Nucleus accumbens (tissue), 56 donors: ENCODE results near the gene MSANTD3.
"Not testable (repeated sequence)": the region's sequence is repeated elsewhere in the genome, so short reads cannot be mapped to it uniquely, and the experiment has no call there.

Source experiments
- DNase-seq, 56 donors: peaks; one replicate each; lab custom pipeline; 2025; lab: John Stamatoyannopoulos, UW

The MSANTD3 gene

DNA sequence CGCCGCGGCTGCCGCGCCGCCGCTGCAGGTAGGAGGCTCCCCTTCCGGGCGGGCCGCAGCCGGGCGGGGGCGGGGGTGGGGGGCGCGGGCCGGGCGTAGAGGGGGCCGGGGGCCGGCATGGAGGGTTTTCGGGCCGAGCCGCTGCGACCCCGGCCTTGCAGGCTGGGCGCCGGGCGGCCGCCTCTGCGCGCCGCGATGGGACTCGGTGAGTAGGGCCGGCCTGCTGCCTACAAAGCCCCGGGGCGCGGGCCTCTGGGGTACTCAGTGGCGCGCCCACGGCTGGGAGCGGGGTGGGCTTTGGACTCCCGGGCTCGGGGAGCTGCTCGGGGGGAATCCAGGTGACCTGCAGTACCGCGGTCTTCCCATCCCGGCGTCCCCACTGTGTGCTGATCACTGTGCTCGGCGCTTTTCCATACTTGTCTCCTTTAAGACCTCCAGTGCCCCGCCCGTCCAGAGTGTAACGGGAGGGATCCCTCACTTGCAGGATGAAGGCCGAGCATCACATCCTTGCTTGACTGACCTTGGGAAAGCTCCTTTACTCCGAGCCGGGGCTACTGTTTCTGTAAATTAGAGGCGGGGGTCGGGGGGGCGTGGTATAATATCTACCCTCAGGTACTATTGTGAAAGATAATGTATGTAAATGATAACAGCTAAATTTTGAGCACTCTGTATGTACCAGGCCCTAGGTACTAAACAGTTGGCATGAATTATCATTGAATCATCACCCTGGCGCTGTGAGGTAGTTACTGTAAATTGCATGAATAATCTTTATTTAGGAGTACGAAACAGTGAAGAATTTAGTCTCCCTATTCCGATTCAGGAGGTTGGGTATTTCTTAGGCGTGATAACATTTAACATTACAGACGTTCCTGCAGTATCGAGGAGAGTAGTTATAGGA, 672 bp downstream of the MSANTD3 start:
- DNase-seq: peak in 49 of 56 donors; percentile 11 to 72 (median 46)

DNA sequence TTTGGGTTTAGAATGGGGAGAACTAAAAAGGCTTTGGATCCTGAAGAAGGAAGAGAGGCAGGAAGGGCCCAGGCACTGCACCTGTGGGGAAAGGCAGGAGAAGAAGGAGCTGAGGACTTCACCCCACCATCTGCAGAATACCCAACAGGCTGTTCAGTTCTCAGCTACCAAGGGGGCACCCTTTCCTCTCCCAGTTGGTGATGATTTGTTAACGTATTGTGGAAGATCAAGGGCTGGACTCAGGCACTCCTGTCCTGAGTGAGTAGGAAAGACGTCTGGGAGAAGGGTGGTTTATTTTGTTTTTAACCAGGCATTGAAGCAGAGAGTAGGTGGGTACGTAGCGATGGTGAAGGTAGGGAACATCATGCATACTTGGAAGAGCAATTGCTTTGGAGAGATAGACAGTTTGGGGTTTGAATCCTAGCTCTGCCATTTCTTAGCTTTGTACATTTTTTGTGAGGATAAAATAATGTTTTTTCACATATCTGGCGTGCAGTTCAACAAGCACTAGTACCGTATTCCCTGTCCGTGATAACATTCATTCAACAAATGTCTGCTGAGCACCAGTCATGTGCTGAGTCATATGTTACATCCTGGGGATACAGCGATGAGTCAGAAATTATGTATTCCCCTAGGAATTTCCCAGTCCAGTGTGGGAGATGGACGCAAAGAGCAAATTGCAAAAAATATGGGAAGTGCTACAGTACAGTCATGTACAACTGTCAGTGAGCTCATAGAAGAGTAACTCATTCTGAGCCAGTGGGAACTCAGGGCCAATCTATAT, 2.1 kb downstream of the MSANTD3 start:
- DNase-seq: peak in 6 of 56 donors; percentile 2 to 46 (median 8)

- DNase-seq: no peak
These were observed 3.5 kb downstream of the MSANTD3 start for GRCh38 chr9:100430286-100430940.

- DNase-seq: no peak
These were observed 4.9 kb downstream of the MSANTD3 start for GRCh38 chr9:100431886-100432285.

GRCh38 chr9:100432736-100433135, 5.8 kb downstream of the MSANTD3 start:
- no peak for DNase-seq

DNA sequence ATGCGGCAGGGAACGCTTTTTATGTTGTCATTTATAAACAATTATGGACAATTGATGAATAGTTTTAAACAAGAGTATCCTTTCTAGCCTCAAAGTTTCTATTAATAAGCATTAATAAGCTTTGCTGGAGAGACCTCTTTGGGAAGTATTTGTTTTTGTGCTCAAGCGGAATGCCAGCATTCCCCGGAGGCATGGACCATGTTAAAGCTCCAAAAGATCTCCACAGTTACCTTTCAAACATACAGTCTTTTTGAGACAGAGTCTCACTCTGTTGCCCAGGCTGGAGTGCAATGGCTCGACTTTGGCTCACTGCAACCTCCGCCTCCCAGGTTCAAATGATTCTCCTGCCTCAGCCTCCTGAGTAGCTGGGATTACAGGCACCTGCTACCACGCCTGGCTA, 9.6 kb downstream of the MSANTD3 start:
- no peak for DNase-seq

DNA sequence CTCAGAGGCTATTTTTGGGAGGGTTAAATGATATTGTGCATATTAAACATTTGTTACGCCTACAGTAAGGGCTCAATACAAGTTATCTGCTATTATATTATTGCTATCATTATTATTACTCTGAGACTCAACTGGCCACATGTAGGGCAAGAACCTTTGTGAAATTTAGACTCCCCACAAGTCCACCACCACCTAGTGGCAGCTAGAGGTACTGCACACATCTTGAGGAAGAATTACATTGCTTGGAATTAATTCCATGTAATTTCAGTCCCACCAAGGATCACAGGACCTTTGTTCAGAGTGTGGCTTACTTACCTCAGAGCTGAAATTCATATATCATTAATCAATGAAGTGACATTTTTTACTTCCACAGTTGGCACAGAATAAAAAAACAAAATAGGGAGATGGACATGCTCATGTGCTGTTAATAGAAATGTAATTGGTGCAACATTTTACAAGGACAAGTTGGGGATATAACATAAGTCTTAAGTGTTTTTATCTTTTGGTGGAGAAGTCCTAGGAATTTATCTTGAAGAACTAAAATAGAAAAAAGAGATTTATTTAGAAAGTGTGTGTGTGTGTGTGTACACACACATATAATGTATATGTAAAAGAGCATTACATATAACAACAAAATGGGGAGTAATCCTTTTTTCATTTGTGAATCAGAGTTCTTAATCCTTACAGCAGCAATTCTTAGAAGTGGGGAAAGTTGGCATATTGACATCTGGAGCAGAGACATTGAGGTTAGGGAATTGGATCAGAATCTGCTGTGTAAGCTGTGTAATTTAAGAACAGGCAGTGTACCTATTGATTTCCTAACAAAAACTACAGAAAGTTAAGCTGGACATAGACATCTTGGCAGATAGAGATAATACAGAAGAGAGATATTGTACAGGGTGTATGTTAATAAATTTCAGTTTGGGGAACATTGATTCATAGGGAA, 11.2 kb downstream of the MSANTD3 start:
- DNase-seq: peak in 37 of 56 donors; percentile 1 to 83 (median 26)

- DNase-seq: no peak
These were observed 13.1 kb downstream of the MSANTD3 start for GRCh38 chr9:100440071-100440470.

DNA sequence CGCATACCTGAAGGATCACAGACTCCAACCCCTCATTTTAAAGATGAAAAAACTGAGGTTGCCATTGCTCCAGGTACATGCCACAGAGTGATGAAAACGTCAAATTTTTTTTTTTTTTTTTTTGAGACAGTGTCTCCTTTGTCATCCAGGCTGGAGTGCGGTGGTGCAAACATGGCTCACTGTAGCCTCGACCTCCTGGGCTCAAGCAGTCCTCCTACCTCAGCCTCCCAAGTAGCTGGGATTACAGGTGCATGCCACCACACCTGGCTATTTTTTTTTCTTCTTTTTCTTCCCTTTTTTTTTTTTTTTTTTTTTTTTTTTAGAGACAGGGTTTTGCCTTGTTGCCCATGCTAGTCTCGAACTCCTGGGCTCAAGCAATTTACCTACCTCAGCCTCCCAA, 13.5 kb downstream of the MSANTD3 start:
- DNase-seq: not testable (repeated sequence)

GRCh38 chr9:100441911-100442361, 15.0 kb downstream of the MSANTD3 start:
- DNase-seq: no peak

GRCh38 chr9:100443781-100444768, 17.1 kb downstream of the MSANTD3 start:
- no peak for DNase-seq

- no peak for DNase-seq
These were observed 18.4 kb downstream of the MSANTD3 start for GRCh38 chr9:100445161-100445902.

DNA sequence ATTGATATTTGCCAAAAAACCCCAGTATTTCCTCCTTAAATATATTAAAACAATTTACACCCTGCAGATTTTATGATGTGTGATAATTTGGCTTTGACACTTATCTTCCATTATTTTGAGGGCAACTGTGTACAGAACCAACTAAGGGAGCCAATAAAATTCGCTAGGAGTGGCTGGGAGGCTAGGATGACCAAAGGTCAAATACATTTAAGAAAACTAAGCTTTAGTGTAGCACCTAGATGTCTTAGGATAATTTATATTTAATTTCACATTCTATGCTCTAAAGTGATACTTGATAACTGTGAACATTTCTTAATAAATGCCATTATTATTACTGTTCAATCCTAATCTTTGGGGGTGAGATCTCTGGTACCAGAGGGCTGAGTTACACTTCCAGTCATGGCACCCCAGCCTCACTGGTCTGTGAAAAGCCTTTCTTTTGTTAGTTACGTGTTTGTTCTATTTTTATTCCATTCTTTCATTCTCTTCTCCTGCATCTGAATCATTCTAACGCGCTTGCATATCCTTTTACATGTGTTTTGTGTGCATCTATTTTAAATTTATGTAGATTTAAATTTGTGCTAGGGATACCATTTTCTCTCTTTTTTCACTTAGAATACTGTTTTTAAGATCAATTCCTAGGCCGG, 19.1 kb downstream of the MSANTD3 start:
- no peak for DNase-seq

- no peak for DNase-seq
These were observed 20.1 kb downstream of the MSANTD3 start for GRCh38 chr9:100447041-100447440.

DNA sequence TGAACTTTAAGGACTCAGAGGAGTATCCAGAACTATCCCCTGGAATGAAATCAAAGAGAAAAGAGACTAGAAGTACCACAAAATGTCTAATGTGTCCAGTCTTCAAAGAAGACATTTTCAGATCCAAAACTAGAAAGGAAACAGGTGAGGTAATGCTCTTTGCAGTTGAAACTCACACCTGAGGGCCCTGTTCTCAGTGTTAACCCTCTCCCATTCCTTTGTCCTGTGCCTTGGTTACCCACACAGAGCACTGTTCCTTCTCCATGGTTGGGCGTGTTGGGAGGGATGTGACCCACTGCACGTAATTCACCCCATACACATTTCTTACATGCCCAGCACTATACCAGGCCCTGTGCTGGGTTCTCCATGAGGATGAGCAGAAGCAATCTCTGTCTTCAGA, 21.3 kb downstream of the MSANTD3 start:
- no peak for DNase-seq

DNA sequence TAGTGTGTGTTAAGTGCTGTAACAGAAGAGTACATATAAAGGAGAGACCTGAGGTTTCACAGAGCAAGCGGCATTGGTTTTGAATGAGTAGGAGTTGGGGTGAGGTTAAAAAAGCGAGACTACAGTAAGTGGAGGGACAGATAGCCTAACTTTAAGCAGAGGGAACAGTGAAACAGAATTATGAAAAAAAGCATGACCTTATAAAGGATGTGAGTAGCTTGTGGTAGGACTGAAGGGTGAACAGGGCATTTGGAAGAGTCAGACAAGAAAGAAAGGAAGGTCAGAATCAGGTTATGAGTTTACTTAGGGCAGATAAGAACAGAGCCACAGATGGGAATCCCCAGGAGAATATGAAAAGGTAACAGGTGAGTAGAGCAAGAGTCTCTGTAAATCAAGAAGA, 22.5 kb downstream of the MSANTD3 start:
- no peak for DNase-seq

- no peak for DNase-seq
These were observed 26.0 kb downstream of the MSANTD3 start for GRCh38 chr9:100452894-100453293.
